ENCODE measurements around the gene PDZRN4.
"Not testable (repeated sequence)": the region's sequence is repeated elsewhere in the genome, so short reads cannot be mapped to it uniquely, and the experiment has no call there.

PDZRN4 gene

GRCh38 chr12:41563051-41563450 is 374.9 kb downstream of the PDZRN4 start:
- DNase-seq (ENCODE audit: low read depth in 2 of 2), result no peak

- no peak for DNase-seq (ENCODE audit: low read depth in 2 of 2)
Measured at GRCh38 chr12:41564816-41565215, 376.7 kb downstream of the PDZRN4 start.

- DNase-seq (ENCODE audit: low read depth in 2 of 2), result no peak
Measured at GRCh38 chr12:41566703-41567102, 378.6 kb downstream of the PDZRN4 start.

GRCh38 chr12:41573445-41573844 is 385.3 kb downstream of the PDZRN4 start:
- DNase-seq (ENCODE audit: low read depth in 2 of 2), result no peak

- DNase-seq (ENCODE audit: low read depth in 2 of 2), result no peak
Measured at GRCh38 chr12:41576925-41577324, 388.8 kb downstream of the PDZRN4 start.

GRCh38 chr12:41577995-41578394 is 389.9 kb downstream of the PDZRN4 start:
- no peak for DNase-seq (ENCODE audit: low read depth in 2 of 2)

- no peak for DNase-seq (ENCODE audit: low read depth in 2 of 2)
Measured at GRCh38 chr12:41585784-41586183, 397.7 kb downstream of the PDZRN4 start.

GRCh38 chr12:41587574-41587973 is 399.5 kb downstream of the PDZRN4 start:
- no peak for DNase-seq (ENCODE audit: low read depth in 2 of 2)

- no peak for DNase-seq (ENCODE audit: low read depth in 2 of 2)
Measured at GRCh38 chr12:41589878-41590277, 401.8 kb downstream of the PDZRN4 start.

- no peak for DNase-seq (ENCODE audit: low read depth in 2 of 2)
Measured at GRCh38 chr12:41596190-41596589, 408.1 kb downstream of the PDZRN4 start.

GRCh38 chr12:41604830-41605229 is 416.7 kb downstream of the PDZRN4 start:
- no peak for DNase-seq (ENCODE audit: low read depth in 2 of 2)

- DNase-seq (ENCODE audit: low read depth in 2 of 2), result no peak
Measured at GRCh38 chr12:41605545-41606305, 417.6 kb downstream of the PDZRN4 start.

GRCh38 chr12:41606468-41607445 is 418.6 kb downstream of the PDZRN4 start:
- no peak for DNase-seq (ENCODE audit: low read depth in 2 of 2)

GRCh38 chr12:41612892-41613557 is 424.9 kb downstream of the PDZRN4 start:
- no peak for DNase-seq (ENCODE audit: low read depth in 2 of 2)

- not testable (repeated sequence) for DNase-seq (ENCODE audit: low read depth in 2 of 2)
Measured at GRCh38 chr12:41615174-41615573, 427.1 kb downstream of the PDZRN4 start.

- DNase-seq (ENCODE audit: low read depth in 2 of 2), result no peak
Measured at GRCh38 chr12:41619705-41620104, 431.6 kb downstream of the PDZRN4 start.

GRCh38 chr12:41621291-41621690 is 433.2 kb downstream of the PDZRN4 start:
- DNase-seq (ENCODE audit: low read depth in 2 of 2), result no peak

Measured in activated CD4-positive, alpha-beta T cell treated with anti-CD3 and anti-CD28 coated beads for 24 hours (primary cell).